DOHH2 (cell line): ENCODE data around the gene SPATA31C1.

Source experiments
- H3F3A ChIP-seq: fragments of 200-600 bp; sonication (generic), shearing (Covaris generic); 2 replicates; pipeline ENCODE4 v1.6.0; 2016; ENCODE audit warnings: antibody characterized with exemption, mild to moderate bottlenecking; ENCODE audit not compliant: control insufficient read depth, insufficient read depth
- H3K27ac ChIP-seq: fragments of 200-600 bp; sonication (generic); 2 replicates; pipeline ENCODE4 v1.5.1; 2014; ENCODE audit warnings: low read depth, mild to moderate bottlenecking, low read length, moderate library complexity
- H3K27me3 ChIP-seq: fragments of 200-600 bp; sonication (generic); 2 replicates; pipeline ENCODE4 v1.6.1; 2014; ENCODE audit warnings: mild to moderate bottlenecking, low read length, mixed read lengths; ENCODE audit not compliant: control insufficient read depth
- H3K36me3 ChIP-seq: fragments of 200-600 bp; sonication (generic); 2 replicates; pipeline ENCODE4 v1.6.1; 2014; ENCODE audit warnings: mild to moderate bottlenecking, low read length, moderate library complexity, mixed read lengths; ENCODE audit not compliant: control insufficient read depth
- H3K4me1 ChIP-seq: fragments of 200-600 bp; sonication (generic); 2 replicates; pipeline ENCODE4 v1.6.1; 2014; ENCODE audit warnings: mild to moderate bottlenecking, low read length, mixed read lengths; ENCODE audit not compliant: control insufficient read depth
- H3K4me2 ChIP-seq: fragments of 200-600 bp; sonication (generic); 2 replicates; pipeline ENCODE4 v1.6.0; 2014; ENCODE audit warnings: mild to moderate bottlenecking, low read length, moderate library complexity
- H3K4me3 ChIP-seq: fragments of 200-600 bp; sonication (generic); 2 replicates; pipeline ENCODE4 v1.5.1; 2014; ENCODE audit warnings: mild to moderate bottlenecking, low read length, mixed read lengths
- H3K79me2 ChIP-seq: fragments of 200-600 bp; sonication (generic); 2 replicates; pipeline ENCODE4 v1.6.1; 2014; ENCODE audit warnings: mild to moderate bottlenecking, low read length, mixed read lengths; ENCODE audit not compliant: control insufficient read depth
- H3K9me2 ChIP-seq: fragments of 200-600 bp; sonication (generic); replicated peaks from 2 replicates; pipeline ENCODE4 v1.6.1; 2014; ENCODE audit warnings: mild to moderate bottlenecking, low read length, mixed read lengths; ENCODE audit not compliant: control insufficient read depth
- H3K9me3 ChIP-seq: fragments of 200-600 bp; sonication (generic); 2 replicates; pipeline ENCODE4 v1.6.1; 2014; ENCODE audit warnings: antibody characterized with exemption, low read length, mixed read lengths; ENCODE audit not compliant: control insufficient read depth, insufficient read depth
- H4K20me1 ChIP-seq: fragments of 200-600 bp; sonication (generic); 2 replicates; pipeline ENCODE4 v1.6.0; 2014; ENCODE audit warnings: low read depth, mild to moderate bottlenecking, antibody characterized with exemption, low read length, moderate library complexity; ENCODE audit not compliant: control insufficient read depth, insufficient read depth
- CTCF ChIP-seq: fragments of 200-600 bp; sonication (generic); IDR thresholded peaks from one replicate; pipeline ENCODE4 v1.5.1; 2014; ENCODE audit warnings: antibody characterized with exemption, mild to moderate bottlenecking, low read depth, low read length; ENCODE audit not compliant: poor library complexity, severe bottlenecking
- EZH2phosphoT487 ChIP-seq: fragments of 200-600 bp; sonication (generic); IDR thresholded peaks from 2 replicates; pipeline ENCODE4 v1.6.1; 2017; ENCODE audit warnings: borderline replicate concordance, mild to moderate bottlenecking, antibody characterized with exemption, low read length, moderate library complexity, mixed read lengths

Gene SPATA31C1

DNA sequence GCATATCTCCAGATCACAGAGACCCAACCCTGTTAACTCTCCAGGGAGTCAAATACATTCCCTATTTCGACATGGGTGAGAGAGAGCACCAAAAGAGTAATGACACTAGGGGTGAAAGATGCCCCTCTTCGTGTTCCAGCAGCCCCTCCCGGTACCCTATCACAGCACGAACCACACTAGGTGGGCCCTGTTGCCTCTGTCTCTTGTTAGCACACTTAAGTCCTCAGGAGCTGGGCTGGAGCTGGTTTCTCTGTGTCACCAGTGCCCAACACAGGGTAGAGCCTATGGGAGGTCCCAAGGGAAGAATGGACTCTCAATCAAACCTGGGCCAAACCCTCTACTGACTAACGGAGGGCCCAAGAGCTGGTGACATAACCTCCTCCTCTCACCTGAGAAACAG is 55.4 kb downstream of the SPATA31C1 start:
- no peak for TF ChIP-seq EZH2phosphoT487
- no peak for TF ChIP-seq CTCF
- no peak overlapping the region for H3K27ac ChIP-seq
- no peaks in the 10 kb centered on the region for H3K36me3 ChIP-seq
- H3K4me2 ChIP-seq: no peak overlapping the region
- H3F3A ChIP-seq: no peaks in the 10 kb centered on the region
- H3K9me3 ChIP-seq: no peaks in the 10 kb centered on the region
- H3K27me3 ChIP-seq: no peaks in the 10 kb centered on the region
- no peaks in the 10 kb centered on the region for H4K20me1 ChIP-seq
- no peaks in the 10 kb centered on the region for H3K9me2 ChIP-seq
- H3K4me3 ChIP-seq: no peak overlapping the region
- no peaks in the 10 kb centered on the region for H3K79me2 ChIP-seq
- no peaks in the 10 kb centered on the region for H3K4me1 ChIP-seq
